ENCODE measurements around the gene SPOCK1.

SPOCK1 gene

DNA sequence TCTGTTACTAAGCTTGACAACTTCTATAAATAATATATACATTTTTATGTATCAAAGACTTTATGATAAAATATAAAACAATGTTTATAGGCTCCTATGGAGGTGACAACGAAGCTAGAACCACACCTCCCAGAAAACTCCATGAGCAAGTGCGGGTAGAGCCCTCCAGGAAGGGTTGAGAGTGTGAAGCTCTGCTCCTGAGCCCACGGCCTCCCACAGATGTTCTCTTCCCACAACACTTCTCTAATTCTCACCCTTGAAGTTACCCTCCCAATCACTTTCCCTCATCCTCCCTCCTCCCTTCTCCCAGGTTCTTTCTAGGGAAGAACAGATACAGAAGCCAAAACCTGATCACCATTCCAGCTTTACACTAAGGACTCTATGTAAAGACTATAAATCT is 427.6 kb downstream of the SPOCK1 start:
- TF ChIP-seq, protein P1, sequence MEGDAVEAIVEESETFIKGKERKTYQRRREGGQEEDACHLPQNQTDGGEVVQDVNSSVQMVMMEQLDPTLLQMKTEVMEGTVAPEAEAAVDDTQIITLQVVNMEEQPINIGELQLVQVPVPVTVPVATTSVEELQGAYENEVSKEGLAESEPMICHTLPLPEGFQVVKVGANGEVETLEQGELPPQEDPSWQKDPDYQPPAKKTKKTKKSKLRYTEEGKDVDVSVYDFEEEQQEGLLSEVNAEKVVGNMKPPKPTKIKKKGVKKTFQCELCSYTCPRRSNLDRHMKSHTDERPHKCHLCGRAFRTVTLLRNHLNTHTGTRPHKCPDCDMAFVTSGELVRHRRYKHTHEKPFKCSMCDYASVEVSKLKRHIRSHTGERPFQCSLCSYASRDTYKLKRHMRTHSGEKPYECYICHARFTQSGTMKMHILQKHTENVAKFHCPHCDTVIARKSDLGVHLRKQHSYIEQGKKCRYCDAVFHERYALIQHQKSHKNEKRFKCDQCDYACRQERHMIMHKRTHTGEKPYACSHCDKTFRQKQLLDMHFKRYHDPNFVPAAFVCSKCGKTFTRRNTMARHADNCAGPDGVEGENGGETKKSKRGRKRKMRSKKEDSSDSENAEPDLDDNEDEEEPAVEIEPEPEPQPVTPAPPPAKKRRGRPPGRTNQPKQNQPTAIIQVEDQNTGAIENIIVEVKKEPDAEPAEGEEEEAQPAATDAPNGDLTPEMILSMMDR (conservative IDR thresholded peaks at IDR 0.05; ENCODE audit: low read depth, low read length), result no peak
- no peak for DNase-seq (ENCODE audit: low read depth)
- no peak overlapping the region for H3K4me3 ChIP-seq (ENCODE audit: low read length)

DNA sequence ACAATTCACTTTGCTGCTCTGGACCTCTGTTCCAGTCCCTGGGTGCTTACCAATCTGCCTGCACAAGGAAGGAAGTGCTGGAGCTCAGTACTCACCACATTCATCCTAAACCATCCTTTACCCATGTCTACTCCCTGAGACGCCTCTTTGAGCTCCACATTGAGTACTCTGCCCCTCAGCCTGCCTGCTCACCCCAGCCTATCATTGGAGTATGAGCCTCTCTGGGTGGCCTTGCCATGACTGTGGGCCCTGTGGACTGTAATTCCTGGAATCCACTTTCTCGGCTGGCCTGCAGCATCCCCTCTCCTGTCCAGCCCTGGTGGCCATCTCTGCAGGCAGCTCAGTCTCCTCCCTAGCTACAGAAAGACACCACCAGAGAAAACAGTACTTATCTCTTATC is 428.6 kb downstream of the SPOCK1 start:
- H3K4me3 ChIP-seq (ENCODE audit: low read length), result no peak overlapping the region
- TF ChIP-seq, protein P1 (conservative IDR thresholded peaks at IDR 0.05; ENCODE audit: low read depth, low read length), result no peak

DNA sequence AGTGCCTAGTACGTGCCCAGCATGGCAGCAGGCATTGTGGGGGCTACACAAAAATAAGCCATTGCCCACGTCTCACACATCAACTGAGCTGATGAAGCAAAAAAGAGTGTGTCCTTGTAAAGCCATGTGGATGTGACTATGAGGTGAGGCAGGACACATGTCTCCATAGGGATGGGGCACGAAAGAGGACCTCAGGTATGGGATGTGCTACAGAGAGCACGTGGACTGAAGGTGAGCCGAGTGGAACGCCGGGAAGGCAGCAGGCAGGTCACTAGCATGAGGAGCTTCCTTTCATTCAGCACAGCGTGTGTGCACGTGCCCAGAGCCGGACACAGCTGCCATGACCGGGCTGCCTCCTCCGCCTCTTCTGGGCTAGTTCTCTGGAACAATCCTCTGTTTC is 429.8 kb downstream of the SPOCK1 start:
- no peak overlapping the region for H3K4me3 ChIP-seq (ENCODE audit: low read length)
- TF ChIP-seq, protein P1 (conservative IDR thresholded peaks at IDR 0.05; ENCODE audit: low read depth, low read length), result no peak
- DNase-seq (ENCODE audit: low read depth), result no peak

More for the DNA sequence above, 428.6 kb downstream of the SPOCK1 start:
- DNase-seq (ENCODE audit: low read depth), result no peak

DNA sequence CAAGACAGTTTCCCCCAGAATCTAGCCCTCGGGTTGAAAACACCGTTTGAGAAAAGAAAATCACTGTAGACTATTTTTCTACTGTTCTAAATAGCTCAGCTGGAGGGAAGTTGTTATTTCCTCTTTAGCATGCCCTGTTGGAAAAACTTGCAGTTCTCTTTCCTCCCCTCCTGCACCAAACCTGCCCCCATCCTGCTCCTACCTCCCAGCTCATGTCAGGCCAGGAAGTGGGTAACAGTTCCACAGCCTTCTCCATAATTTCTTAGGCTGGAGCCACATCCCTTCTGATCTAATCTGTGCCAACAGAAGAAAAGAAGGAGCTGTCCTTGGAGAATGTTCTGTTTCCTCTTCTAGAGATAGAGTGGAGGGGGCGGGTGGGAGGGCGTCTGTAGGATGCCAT is 437.7 kb downstream of the SPOCK1 start:
- TF ChIP-seq, protein P1 (conservative IDR thresholded peaks at IDR 0.05; ENCODE audit: low read depth, low read length), result no peak
- DNase-seq (ENCODE audit: low read depth), result no peak
- no peak overlapping the region for H3K4me3 ChIP-seq (ENCODE audit: low read length)

DNA sequence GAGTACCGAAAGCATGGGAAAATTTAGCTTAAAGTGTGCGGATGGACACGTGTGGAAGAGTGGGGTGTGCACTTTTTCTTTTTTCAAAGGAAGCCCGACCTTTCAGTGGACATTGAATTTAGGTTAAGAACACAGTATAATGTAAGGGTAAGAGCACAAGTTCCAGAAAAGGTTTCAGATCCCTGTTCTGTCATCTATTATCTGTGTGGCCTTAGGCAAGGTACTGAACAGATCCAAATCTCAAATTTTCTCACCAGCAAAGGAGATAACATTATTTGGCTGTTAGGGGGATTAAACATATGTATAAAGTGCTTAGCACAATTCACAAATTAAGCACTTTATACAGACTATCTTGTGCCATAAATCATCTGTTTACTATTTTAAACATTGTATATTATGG is 441.0 kb downstream of the SPOCK1 start:
- H3K4me3 ChIP-seq (ENCODE audit: low read length), result no peak overlapping the region
- TF ChIP-seq, protein P1 (conservative IDR thresholded peaks at IDR 0.05; ENCODE audit: low read depth, low read length), result no peak
- DNase-seq (ENCODE audit: low read depth), result no peak

DNA sequence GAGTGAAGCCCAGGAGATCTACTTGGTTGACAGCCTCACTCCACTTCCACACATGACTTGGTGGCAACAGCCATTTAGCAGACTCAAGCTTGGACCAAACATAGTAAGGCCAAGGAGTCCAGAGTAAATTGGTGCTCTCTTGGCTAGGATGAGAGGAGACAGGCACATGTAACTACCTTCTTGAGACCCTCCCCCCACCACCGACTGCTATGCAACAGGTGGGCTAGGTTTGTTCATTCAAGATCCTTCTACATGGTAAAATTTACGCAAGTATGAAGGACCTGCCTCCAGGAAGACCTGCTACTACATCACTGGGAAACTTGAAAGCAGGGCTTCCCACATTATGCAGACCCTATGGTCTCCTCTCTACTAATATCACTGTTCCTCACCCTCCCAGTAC is 442.4 kb downstream of the SPOCK1 start:
- TF ChIP-seq, protein P1 (conservative IDR thresholded peaks at IDR 0.05; ENCODE audit: low read depth, low read length), result no peak
- no peak overlapping the region for H3K4me3 ChIP-seq (ENCODE audit: low read length)
- DNase-seq (ENCODE audit: low read depth), result no peak

DNA sequence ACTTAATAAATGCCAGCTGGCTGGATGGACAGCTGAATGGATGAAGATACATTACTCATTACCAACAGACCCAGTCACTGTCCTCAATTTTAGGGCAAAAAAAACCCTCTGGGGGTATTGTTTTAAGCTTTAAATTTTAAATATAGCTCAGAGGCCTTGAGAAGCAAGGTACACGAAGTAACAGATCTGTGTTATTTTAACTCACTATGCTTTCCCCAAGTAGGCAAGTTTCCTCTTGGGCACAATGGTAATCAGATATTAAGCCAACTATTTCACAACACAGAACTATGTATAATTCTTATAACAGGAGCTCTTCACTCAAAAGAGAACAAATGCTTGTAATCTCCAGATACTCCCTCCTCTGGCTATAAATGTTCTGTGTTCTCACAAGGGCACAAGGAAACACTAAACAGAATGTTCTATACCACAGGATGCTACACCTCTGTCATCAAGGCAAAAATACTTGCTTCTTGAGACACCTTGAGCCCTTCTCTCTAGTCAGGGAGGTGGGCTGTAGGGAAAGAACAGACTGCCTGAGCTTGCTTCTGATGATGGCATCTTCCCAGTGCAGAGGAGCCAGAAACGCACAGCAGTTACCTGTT is 443.8 kb downstream of the SPOCK1 start:
- TF ChIP-seq, protein P1 (conservative IDR thresholded peaks at IDR 0.05; ENCODE audit: low read depth, low read length), result no peak
- no peak for DNase-seq (ENCODE audit: low read depth)

More for the DNA sequence above, 443.8 kb downstream of the SPOCK1 start:
- H3K4me3 ChIP-seq (ENCODE audit: low read length), result no peak overlapping the region
